ENCODE data around the gene SAMD9. TPM values are rescaled to one million over a fixed set of nuclear protein-coding genes. Genes with fewer than 3 reads are reported as not detected.
A peak's percentile ranks its signal among the peaks of the same experiment; 100 is the strongest.
"Not testable (repeated sequence)": the region's sequence is repeated elsewhere in the genome, so short reads cannot be mapped to it uniquely, and the experiment has no call there.

Gene SAMD9
- total RNA-seq, 2 donors from 2014 or later, result 12.9 to 21.5 TPM

GRCh38 chr7:93097388-93097787 lies 20.4 kb downstream of the SAMD9 start:
- no peak overlapping the region for H3K4me3 ChIP-seq
- intact Hi-C loops (cut with DNase I), result loop anchor here (10.0 kb wide), 1 partner anchor 127 kb away; the partner anchor contains the start of gene HEPACAM2
- no peak overlapping the region for H3K27ac ChIP-seq
- no peak for DNase-seq
- H3K36me3 ChIP-seq, result no peaks in the 10 kb centered on the region
- H3K27me3 ChIP-seq, result no peaks in the 10 kb centered on the region
- no peak overlapping the region for H3K9ac ChIP-seq (ENCODE audit: low read depth in 2 of 2, low read length in 2 of 2)
- H3K9me3 ChIP-seq, result no peaks in the 10 kb centered on the region
- no peaks in the 10 kb centered on the region for H3K4me1 ChIP-seq
- TF ChIP-seq CTCF (IDR thresholded peaks at IDR 0.05), result no peak

DNA sequence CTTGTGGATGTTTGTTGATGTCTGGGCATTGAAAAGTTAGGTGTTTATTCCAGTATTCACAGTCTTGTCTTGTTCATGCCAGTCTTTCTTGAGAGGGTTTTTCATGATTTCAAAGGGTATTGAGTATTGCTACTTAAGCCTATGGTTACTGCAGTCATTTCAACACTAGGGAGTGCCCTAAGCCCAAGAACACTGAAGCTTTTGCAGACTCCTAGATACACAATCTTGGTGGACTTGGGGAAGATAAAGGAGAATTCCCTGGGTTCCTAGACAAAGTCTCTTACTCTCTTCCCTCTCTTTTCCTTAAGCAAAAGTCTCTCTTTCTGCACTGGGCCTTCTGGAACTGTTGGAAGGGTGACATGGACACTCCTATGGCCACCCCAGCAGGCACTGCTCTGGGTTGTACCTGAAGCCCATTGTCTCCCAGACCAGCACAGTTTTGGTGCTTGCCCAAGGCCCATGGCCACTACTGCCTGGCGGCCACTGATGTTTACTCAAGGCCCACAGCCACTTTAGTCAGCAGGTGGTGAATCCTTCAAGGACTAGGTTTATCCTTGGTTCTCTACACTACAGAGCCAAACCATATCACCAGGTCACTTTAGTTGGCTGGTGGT lies 24.9 kb downstream of the SAMD9 start:
- DNase-seq, result no peak

GRCh38 chr7:93073357-93073756 lies 44.4 kb downstream of the SAMD9 start:
- DNase-seq; H3K4me3 ChIP-seq; H3K36me3 ChIP-seq; H3K9ac ChIP-seq (ENCODE audit: low read depth in 2 of 2, low read length in 2 of 2); H3K4me1 ChIP-seq; intact Hi-C loops (cut with DNase I); H3K27me3 ChIP-seq; H3K27ac ChIP-seq; H3K9me3 ChIP-seq: not testable (repeated sequence)

More for the DNA sequence above, 24.9 kb downstream of the SAMD9 start:
- intact Hi-C loops (cut with DNase I), result loop anchor here (10.0 kb wide), 1 partner anchor 132 kb away; the partner anchor contains the start of gene HEPACAM2
- peak; percentile 17 for TF ChIP-seq CTCF (IDR thresholded peaks at IDR 0.05)
- Histone ChIP-seq H3K4me1 (no peaks in the 10 kb centered on the region), H3K27me3 (peaks cover 4% of the 10 kb centered on the region), H3K9ac (ENCODE audit: low read depth in 2 of 2, low read length in 2 of 2) (no peak overlapping the region), H3K36me3 (no peaks in the 10 kb centered on the region), H3K27ac (no peak overlapping the region), H3K9me3 (no peaks in the 10 kb centered on the region), H3K4me3 (no peak overlapping the region)

- no peak for TF ChIP-seq CTCF (IDR thresholded peaks at IDR 0.05)
- intact Hi-C loops (cut with DNase I), result no loop called here
- no peaks in the 10 kb centered on the region for H3K4me1 ChIP-seq
These were observed 55.2 kb downstream of the SAMD9 start for GRCh38 chr7:93062599-93062998.

GRCh38 chr7:93060865-93061264 lies 56.9 kb downstream of the SAMD9 start:
- Histone ChIP-seq H3K4me1 (no peaks in the 10 kb centered on the region), H3K27ac (no peak overlapping the region), H3K4me3 (no peak overlapping the region), H3K9ac (ENCODE audit: low read depth in 2 of 2, low read length in 2 of 2) (no peak overlapping the region), H3K9me3 (no peaks in the 10 kb centered on the region), H3K36me3 (no peaks in the 10 kb centered on the region), H3K27me3 (no peaks in the 10 kb centered on the region)
- no peak for DNase-seq
- no peak for TF ChIP-seq CTCF (IDR thresholded peaks at IDR 0.05)
- intact Hi-C loops (cut with DNase I), result no loop called here

More at GRCh38 chr7:93062599-93062998, 55.2 kb downstream of the SAMD9 start:
- no peaks in the 10 kb centered on the region for H3K36me3 ChIP-seq
- no peaks in the 10 kb centered on the region for H3K9me3 ChIP-seq
- no peak overlapping the region for H3K9ac ChIP-seq (ENCODE audit: low read depth in 2 of 2, low read length in 2 of 2)
- H3K27me3 ChIP-seq, result no peaks in the 10 kb centered on the region
- H3K4me3 ChIP-seq, result no peak overlapping the region
- no peak overlapping the region for H3K27ac ChIP-seq
- no peak for DNase-seq

DNA sequence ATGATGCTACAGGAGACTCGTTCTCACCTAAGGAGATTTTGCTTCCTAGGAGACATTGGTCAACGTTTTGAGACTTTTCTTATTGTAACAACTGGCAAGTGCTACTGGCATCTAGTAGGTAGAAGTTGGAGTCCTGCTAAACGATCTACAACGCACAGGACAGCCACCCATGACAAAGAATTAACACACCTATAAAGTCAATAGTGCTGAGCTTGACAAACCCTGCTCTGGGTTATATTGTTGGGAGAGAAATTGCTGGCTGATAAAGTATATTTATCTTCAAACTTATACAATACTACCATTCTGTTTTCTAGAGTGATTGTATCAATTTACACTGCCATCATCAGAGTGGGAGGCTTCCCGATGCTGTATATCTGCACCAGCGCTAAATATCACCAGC lies 57.8 kb downstream of the SAMD9 start:
- intact Hi-C loops (cut with DNase I), result no loop called here
- Histone ChIP-seq H3K4me1 (no peaks in the 10 kb centered on the region), H3K36me3 (no peaks in the 10 kb centered on the region), H3K4me3 (no peak overlapping the region), H3K27ac (no peak overlapping the region), H3K9ac (ENCODE audit: low read depth in 2 of 2, low read length in 2 of 2) (no peak overlapping the region), H3K27me3 (no peaks in the 10 kb centered on the region), H3K9me3 (no peaks in the 10 kb centered on the region)
- no peak for DNase-seq
- TF ChIP-seq CTCF (IDR thresholded peaks at IDR 0.05), result no peak

- intact Hi-C loops (cut with DNase I), result loop anchor here (5.0 kb wide), 1 partner anchor 364 kb away; no protein-coding TSS in a partner anchor
These were observed 61.2 kb downstream of the SAMD9 start for GRCh38 chr7:93056621-93057020.

More at GRCh38 chr7:93056621-93057020, 61.2 kb downstream of the SAMD9 start:
- H3K27me3 ChIP-seq; H3K36me3 ChIP-seq; DNase-seq; H3K9me3 ChIP-seq; H3K4me1 ChIP-seq; H3K4me3 ChIP-seq; H3K27ac ChIP-seq; H3K9ac ChIP-seq (ENCODE audit: low read depth in 2 of 2, low read length in 2 of 2): not testable (repeated sequence)
